H1 (cell line): ENCODE measurements around the gene KCTD7. TPM values are rescaled to one million over a fixed set of nuclear protein-coding genes. Genes with fewer than 3 reads are reported as not detected.

Experiments
- BACH1 ChIP-seq: IDR thresholded peaks from 2 replicates; pipeline ENCODE4 v1.6.1; 2012; ENCODE audit warnings: low read length, improper control_type of control experiment
- BCL11A ChIP-seq, 2 experiments: IDR thresholded peaks; one replicate each; pipeline ENCODE4 v1.6.1; 2011; ENCODE audit warnings: low read depth in 2 of 2, low read length in 2 of 2, mild to moderate bottlenecking in 2 of 2
- CBX8 ChIP-seq: fragments of 300-800, 300-1000 bp; sonication (generic); IDR thresholded peaks from 2 replicates; pipeline ENCODE4 v1.7.1; 2016; ENCODE audit warnings: low read depth, low read length, borderline replicate concordance
- CTBP2 ChIP-seq: IDR thresholded peaks from 2 replicates; pipeline ENCODE4 v1.7.0; 2011; ENCODE audit warnings: borderline replicate concordance, mild to moderate bottlenecking, moderate library complexity, mixed read lengths, low read length; ENCODE audit not compliant: insufficient read depth, insufficient read length
- EGR1 ChIP-seq: IDR thresholded peaks from 2 replicates; pipeline ENCODE4 v1.6.1; 2011; ENCODE audit warnings: low read depth, low read length, borderline replicate concordance
- EP300 ChIP-seq, 2 experiments: IDR thresholded peaks; 1 replicate in 1 of 2; 2 replicates in 1 of 2; pipeline ENCODE4 v1.6.1; 2011 to 2012; ENCODE audit warnings: low read depth in 2 of 2, low read length in 2 of 2, mild to moderate bottlenecking in 2 of 2, borderline replicate concordance in 1 of 2, inconsistent platforms in 1 of 2, moderate library complexity in 1 of 2
- GTF2F1 ChIP-seq: IDR thresholded peaks from 2 replicates; pipeline ENCODE4 v1.6.1; 2012; ENCODE audit warnings: low read depth, low read length, improper control_type of control experiment, borderline replicate concordance
- HDAC6 ChIP-seq: IDR thresholded peaks from one replicate; pipeline ENCODE4 v1.7.1; 2012; ENCODE audit warnings: low read depth, mild to moderate bottlenecking, inconsistent platforms, low read length, moderate library complexity
- KDM4A ChIP-seq: IDR thresholded peaks from one replicate; pipeline ENCODE4 v1.7.1; 2012; ENCODE audit warnings: low read depth, mild to moderate bottlenecking, moderate library complexity, low read length, inconsistent platforms; ENCODE audit not compliant: severe bottlenecking
- NRF1 ChIP-seq: IDR thresholded peaks from 2 replicates; pipeline ENCODE4 v1.6.1; 2011; ENCODE audit warnings: mild to moderate bottlenecking, low read depth, low read length, improper control_type of control experiment
- PHF8 ChIP-seq: fragments of 200-600 bp; sonication (generic); conservative IDR thresholded peaks from 2 replicates; pipeline ENCODE4 v1.7.1; 2012; ENCODE audit warnings: low read depth, mild to moderate bottlenecking, inconsistent platforms, low read length, moderate library complexity
- POLR2AphosphoS5 ChIP-seq: IDR thresholded peaks from 2 replicates; pipeline ENCODE4 v1.6.1; 2011; ENCODE audit warnings: low read depth, low read length
- RAD21 ChIP-seq, 2 experiments: IDR thresholded peaks in 1 of 2; conservative IDR thresholded peaks in 1 of 2; 2 replicates each; pipeline ENCODE4 v1.6.1; 2011; ENCODE audit warnings: low read depth in 2 of 2, low read length in 2 of 2, improper control_type of control experiment in 1 of 2, inconsistent platforms in 1 of 2, mild to moderate bottlenecking in 1 of 2, moderate library complexity in 1 of 2
- RBBP5 ChIP-seq: IDR thresholded peaks from 2 replicates; pipeline ENCODE4 v1.7.1; 2012; ENCODE audit warnings: low read depth, mild to moderate bottlenecking, inconsistent platforms, low read length, moderate library complexity, borderline replicate concordance
- RNF2 ChIP-seq: fragments of 200-900, 300-1000 bp; sonication (generic); IDR thresholded peaks from 2 replicates; pipeline ENCODE4 v1.7.1; 2016; ENCODE audit warnings: borderline replicate concordance, low read depth, mild to moderate bottlenecking, antibody characterized with exemption, low read length; ENCODE audit not compliant: poor library complexity, severe bottlenecking; ENCODE audit errors: missing control alignments
- RXRA ChIP-seq: IDR thresholded peaks from 2 replicates; pipeline ENCODE4 v1.6.1; 2011; ENCODE audit warnings: low read depth, mild to moderate bottlenecking, low read length, moderate library complexity; ENCODE audit not compliant: insufficient read depth
- SAP30 ChIP-seq: fragments of 300-600 bp; sonication (generic); IDR thresholded peaks from 2 replicates; pipeline ENCODE4 v1.7.1; 2012; ENCODE audit warnings: low read length, moderate library complexity, mild to moderate bottlenecking, inconsistent platforms; ENCODE audit not compliant: insufficient read depth, insufficient replicate concordance
- SIRT6 ChIP-seq: IDR thresholded peaks from one replicate; pipeline ENCODE4 v1.7.1; 2012; ENCODE audit warnings: low read length, inconsistent platforms
- SRF ChIP-seq: IDR thresholded peaks from 2 replicates; pipeline ENCODE4 v1.6.1; 2011; ENCODE audit warnings: mild to moderate bottlenecking, low read depth, low read length, moderate library complexity
- TAF1 ChIP-seq: IDR thresholded peaks from 2 replicates; pipeline ENCODE4 v1.6.1; 2011; ENCODE audit warnings: mild to moderate bottlenecking, low read depth, low read length
- TCF12 ChIP-seq: IDR thresholded peaks from 2 replicates; pipeline ENCODE4 v1.6.1; 2011; ENCODE audit warnings: low read depth, mild to moderate bottlenecking, low read length
- TEAD4 ChIP-seq: IDR thresholded peaks from 2 replicates; pipeline ENCODE4 v1.6.1; 2012; ENCODE audit warnings: low read depth, low read length, inconsistent platforms, mixed read lengths
- ZNF274 ChIP-seq: IDR thresholded peaks from 2 replicates; pipeline ENCODE4 v1.7.0; 2012; ENCODE audit warnings: low read length, borderline replicate concordance; ENCODE audit errors: extremely low read depth
- polyA plus RNA-seq, 7 experiments: library from polyadenylated mRNA; depleted of rRNA in 3 of 7; stranded (reverse) in 5 of 7; unstranded in 2 of 7; fragments of >200 nt in 5 of 7; fragments of 200-250 nt in 2 of 7; gene quantifications; 1 replicate in 5 of 7; 2 replicates in 1 of 7; 4 replicates in 1 of 7; pipeline versions ENCODE4 v1.2.1 to v1.2.3, GENCODE V29; 2011 to 2013; ENCODE audit warnings: missing spikeins in 2 of 7, mixed read lengths in 2 of 7
- total RNA-seq: library from RNA; stranded (reverse); fragmentation: NEBNext Ultra II Directional; extraction: Animal tissue kit (Norgen Biotek cat#: 25700); gene quantifications from 2 replicates; pipeline ENCODE4 v1.2.1, GENCODE V29; 2021

KCTD7 gene
- total and polyA plus RNA-seq, 2 of the 8 experiments (the other 6 are each of a cell fraction or from before 2014, with no cell fraction given) = 8.6 to 11.9 TPM

GRCh38 chr7:66654275-66655112 lies 25.8 kb downstream of the KCTD7 start (continued):
- TF ChIP-seq TAF1 (peak; percentile 97), RBBP5 (peak; percentile 92), SRF (no peak), TEAD4 (peak; percentile 93), CBX8 (no peak), RXRA (no peak), TCF12 (no peak), HDAC6 (no peak), ZNF274 (no peak), SAP30 (peak; percentile 18), BACH1 (no peak), RAD21 (IDR thresholded peaks at IDR 0.05 in 1 of 2, conservative IDR thresholded peaks at IDR 0.05 in 1 of 2; ENCODE audit: low read depth in 2 of 2, low read length in 2 of 2) (peak in 1 of 2 experiments; percentile 8; a peak in 1 of 4 replicates), GTF2F1 (no peak), PHF8 (peak; percentile 98), KDM4A (peak; percentile 88), RNF2 (no peak), SIRT6 (no peak), EGR1 (no peak), EP300 (IDR thresholded peaks at IDR 0.05; ENCODE audit: borderline replicate concordance in 1 of 2, low read depth in 2 of 2, low read length in 2 of 2) (no peak; a peak in 1 of 3 replicates), BCL11A (IDR thresholded peaks at IDR 0.05; ENCODE audit: low read depth in 2 of 2, low read length in 2 of 2) (no peak), CTBP2 (no peak), POLR2AphosphoS5 (peak; percentile 99), NRF1 (peak; percentile 65)
